ENCODE measurements around the gene KRTAP19-3.

GRCh38 chr21:30487336-30487735 lies 4.5 kb downstream of the KRTAP19-3 start, which contains the start of gene KRTAP19-2:
- TF ChIP-seq CTCF (conservative IDR thresholded peaks at IDR 0.05; ENCODE audit: low read depth, low read length) (no peak), EZH2 (IDR thresholded peaks at IDR 0.05; ENCODE audit: low read length, unreplicated experiment) (no peak)
